ENCODE measurements around the gene WSB1. TPM values are rescaled to one million over a fixed set of nuclear protein-coding genes. Genes with fewer than 3 reads are reported as not detected.

Gene WSB1
- total and polyA plus RNA-seq, 9 of the 15 experiments (the other 6 are each of a cell fraction or from before 2014, with no cell fraction given): 22.8 to 229 (median 81.1) TPM

DNA sequence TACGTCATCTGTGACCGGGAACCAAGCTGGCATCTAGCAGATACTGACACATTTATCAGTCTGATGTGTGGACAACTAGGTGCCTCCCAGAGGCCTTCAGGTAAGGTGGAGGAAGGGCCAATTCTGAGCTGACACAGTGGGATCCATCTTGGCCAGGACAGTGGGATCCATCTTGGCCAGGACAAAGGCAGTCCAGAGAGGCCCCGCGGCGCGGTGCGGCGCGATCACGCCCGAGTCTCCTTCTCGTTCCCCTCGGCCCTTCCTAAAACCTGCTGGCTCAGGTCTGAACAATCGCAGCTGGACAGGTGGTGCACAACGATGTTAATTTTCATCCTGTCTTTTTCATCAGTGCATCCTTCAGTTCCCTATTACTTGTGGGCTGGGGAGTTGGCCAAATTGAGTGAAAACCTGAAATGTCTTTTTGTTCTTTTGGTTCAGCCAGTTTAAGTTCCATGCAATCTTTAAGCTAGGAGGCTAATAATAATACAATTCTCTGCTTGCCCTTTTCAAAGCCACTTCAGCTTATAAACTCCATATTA lies 486 bp upstream of the WSB1 start (continued):
- TF ChIP-seq, protein P1, sequence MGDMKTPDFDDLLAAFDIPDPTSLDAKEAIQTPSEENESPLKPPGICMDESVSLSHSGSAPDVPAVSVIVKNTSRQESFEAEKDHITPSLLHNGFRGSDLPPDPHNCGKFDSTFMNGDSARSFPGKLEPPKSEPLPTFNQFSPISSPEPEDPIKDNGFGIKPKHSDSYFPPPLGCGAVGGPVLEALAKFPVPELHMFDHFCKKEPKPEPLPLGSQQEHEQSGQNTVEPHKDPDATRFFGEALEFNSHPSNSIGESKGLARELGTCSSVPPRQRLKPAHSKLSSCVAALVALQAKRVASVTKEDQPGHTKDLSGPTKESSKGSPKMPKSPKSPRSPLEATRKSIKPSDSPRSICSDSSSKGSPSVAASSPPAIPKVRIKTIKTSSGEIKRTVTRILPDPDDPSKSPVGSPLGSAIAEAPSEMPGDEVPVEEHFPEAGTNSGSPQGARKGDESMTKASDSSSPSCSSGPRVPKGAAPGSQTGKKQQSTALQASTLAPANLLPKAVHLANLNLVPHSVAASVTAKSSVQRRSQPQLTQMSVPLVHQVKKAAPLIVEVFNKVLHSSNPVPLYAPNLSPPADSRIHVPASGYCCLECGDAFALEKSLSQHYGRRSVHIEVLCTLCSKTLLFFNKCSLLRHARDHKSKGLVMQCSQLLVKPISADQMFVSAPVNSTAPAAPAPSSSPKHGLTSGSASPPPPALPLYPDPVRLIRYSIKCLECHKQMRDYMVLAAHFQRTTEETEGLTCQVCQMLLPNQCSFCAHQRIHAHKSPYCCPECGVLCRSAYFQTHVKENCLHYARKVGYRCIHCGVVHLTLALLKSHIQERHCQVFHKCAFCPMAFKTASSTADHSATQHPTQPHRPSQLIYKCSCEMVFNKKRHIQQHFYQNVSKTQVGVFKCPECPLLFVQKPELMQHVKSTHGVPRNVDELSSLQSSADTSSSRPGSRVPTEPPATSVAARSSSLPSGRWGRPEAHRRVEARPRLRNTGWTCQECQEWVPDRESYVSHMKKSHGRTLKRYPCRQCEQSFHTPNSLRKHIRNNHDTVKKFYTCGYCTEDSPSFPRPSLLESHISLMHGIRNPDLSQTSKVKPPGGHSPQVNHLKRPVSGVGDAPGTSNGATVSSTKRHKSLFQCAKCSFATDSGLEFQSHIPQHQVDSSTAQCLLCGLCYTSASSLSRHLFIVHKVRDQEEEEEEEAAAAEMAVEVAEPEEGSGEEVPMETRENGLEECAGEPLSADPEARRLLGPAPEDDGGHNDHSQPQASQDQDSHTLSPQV (IDR thresholded peaks at IDR 0.05): peak; percentile 99
- TF ChIP-seq TFAM (CRISPR knock-in tag; conservative IDR thresholded peaks at IDR 0.05) (no peak), ADNP (tag; IDR thresholded peaks at IDR 0.05) (no peak), MTA3 (IDR thresholded peaks at IDR 0.05; ENCODE audit: borderline replicate concordance) (no peak), NCOR1 (IDR thresholded peaks at IDR 0.05) (no peak), NR2C1 (IDR thresholded peaks at IDR 0.05) (0 out of 2 replicates have a peak, but pooled peaks have one; percentile 26), NR2C1 (tag; IDR thresholded peaks at IDR 0.05) (peak; percentile 86), U2AF1 (optimal IDR thresholded peaks at IDR 0.05; ENCODE audit: low read depth, low read length) (no peak), HMG20B (CRISPR knock-in tag; IDR thresholded peaks at IDR 0.05) (no peak), ZNF695 (CRISPR knock-in tag; IDR thresholded peaks at IDR 0.05) (0 out of 2 replicates have a peak, but pooled peaks have one; percentile 29), ZFPM2 (CRISPR knock-in tag; IDR thresholded peaks at IDR 0.05) (0 out of 2 replicates have a peak, but pooled peaks have one; percentile 76), JUN (IDR thresholded peaks at IDR 0.05; ENCODE audit: borderline replicate concordance, low read depth, low read length) (no peak), JUN (CRISPR knock-in tag; IDR thresholded peaks at IDR 0.05; ENCODE audit: borderline replicate concordance) (no peak), GTF2F1 (IDR thresholded peaks at IDR 0.05; ENCODE audit: low read depth, low read length) (no peak), ARHGAP35 (IDR thresholded peaks at IDR 0.05; ENCODE audit: partially characterized antibody) (no peak), ZNF583 (CRISPR knock-in tag; IDR thresholded peaks at IDR 0.05) (peak; percentile 96)
- TF ChIP-seq, protein P2, sequence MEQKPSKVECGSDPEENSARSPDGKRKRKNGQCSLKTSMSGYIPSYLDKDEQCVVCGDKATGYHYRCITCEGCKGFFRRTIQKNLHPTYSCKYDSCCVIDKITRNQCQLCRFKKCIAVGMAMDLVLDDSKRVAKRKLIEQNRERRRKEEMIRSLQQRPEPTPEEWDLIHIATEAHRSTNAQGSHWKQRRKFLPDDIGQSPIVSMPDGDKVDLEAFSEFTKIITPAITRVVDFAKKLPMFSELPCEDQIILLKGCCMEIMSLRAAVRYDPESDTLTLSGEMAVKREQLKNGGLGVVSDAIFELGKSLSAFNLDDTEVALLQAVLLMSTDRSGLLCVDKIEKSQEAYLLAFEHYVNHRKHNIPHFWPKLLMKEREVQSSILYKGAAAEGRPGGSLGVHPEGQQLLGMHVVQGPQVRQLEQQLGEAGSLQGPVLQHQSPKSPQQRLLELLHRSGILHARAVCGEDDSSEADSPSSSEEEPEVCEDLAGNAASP (IDR thresholded peaks at IDR 0.05): no peak
- TF ChIP-seq, protein P3, sequence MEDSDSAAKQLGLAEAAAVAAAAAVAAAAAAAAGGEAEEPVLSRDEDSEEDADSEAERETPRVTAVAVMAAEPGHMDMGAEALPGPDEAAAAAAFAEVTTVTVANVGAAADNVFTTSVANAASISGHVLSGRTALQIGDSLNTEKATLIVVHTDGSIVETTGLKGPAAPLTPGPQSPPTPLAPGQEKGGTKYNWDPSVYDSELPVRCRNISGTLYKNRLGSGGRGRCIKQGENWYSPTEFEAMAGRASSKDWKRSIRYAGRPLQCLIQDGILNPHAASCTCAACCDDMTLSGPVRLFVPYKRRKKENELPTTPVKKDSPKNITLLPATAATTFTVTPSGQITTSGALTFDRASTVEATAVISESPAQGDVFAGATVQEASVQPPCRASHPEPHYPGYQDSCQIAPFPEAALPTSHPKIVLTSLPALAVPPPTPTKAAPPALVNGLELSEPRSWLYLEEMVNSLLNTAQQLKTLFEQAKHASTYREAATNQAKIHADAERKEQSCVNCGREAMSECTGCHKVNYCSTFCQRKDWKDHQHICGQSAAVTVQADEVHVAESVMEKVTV (CRISPR knock-in tag; IDR thresholded peaks at IDR 0.05): no peak
- TF ChIP-seq, protein P4, sequence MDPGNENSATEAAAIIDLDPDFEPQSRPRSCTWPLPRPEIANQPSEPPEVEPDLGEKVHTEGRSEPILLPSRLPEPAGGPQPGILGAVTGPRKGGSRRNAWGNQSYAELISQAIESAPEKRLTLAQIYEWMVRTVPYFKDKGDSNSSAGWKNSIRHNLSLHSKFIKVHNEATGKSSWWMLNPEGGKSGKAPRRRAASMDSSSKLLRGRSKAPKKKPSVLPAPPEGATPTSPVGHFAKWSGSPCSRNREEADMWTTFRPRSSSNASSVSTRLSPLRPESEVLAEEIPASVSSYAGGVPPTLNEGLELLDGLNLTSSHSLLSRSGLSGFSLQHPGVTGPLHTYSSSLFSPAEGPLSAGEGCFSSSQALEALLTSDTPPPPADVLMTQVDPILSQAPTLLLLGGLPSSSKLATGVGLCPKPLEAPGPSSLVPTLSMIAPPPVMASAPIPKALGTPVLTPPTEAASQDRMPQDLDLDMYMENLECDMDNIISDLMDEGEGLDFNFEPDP (CRISPR knock-in tag; IDR thresholded peaks at IDR 0.05): peak; percentile 93
